HEK293 (cell line): ENCODE data around the gene TEAD1.

Source experiments
- KLF7 ChIP-seq: fragments of 450-650 bp; formaldehyde crosslinking; IDR thresholded peaks from 2 replicates; pipeline ENCODE4 v1.5.1; 2016; ENCODE audit warnings: missing biosample characterization, missing genetic modification characterization, borderline replicate concordance
- SP2 ChIP-seq: fragments of 450-650 bp; formaldehyde crosslinking; IDR thresholded peaks from 2 replicates; pipeline ENCODE4 v1.5.1; 2016; ENCODE audit warnings: missing biosample characterization, missing genetic modification characterization
- TCF7L2 ChIP-seq: IDR thresholded peaks from 2 replicates; pipeline ENCODE4 v1.6.1; 2011; ENCODE audit warnings: low read depth, mild to moderate bottlenecking, inconsistent platforms, low read length, moderate library complexity, borderline replicate concordance
- ZNF133 ChIP-seq: fragments of 450-650 bp; formaldehyde crosslinking; IDR thresholded peaks from 2 replicates; pipeline ENCODE4 v1.5.1; 2016; ENCODE audit warnings: missing biosample characterization, missing genetic modification characterization
- ZNF274 ChIP-seq, 2 experiments: fragments of 200-500 bp in 1 of 2; fragments of 450-650 bp in 1 of 2; sonication (Bioruptor generic) in 1 of 2; formaldehyde crosslinking in 1 of 2; IDR thresholded peaks; 2 replicates each; pipeline versions ENCODE4 v1.5.1 to v1.6.1; 2014 to 2016; ENCODE audit warnings: borderline replicate concordance in 1 of 2, inconsistent platforms in 1 of 2, low read length in 1 of 2, missing biosample characterization in 1 of 2, missing genetic modification characterization in 1 of 2
- TF ChIP-seq, protein P1 (sequence below): fragments of 450-650 bp; formaldehyde crosslinking; IDR thresholded peaks from 2 replicates; pipeline ENCODE4 v1.5.1; 2016; ENCODE audit warnings: missing biosample characterization, missing genetic modification characterization
- TF ChIP-seq, protein P2 (sequence below): fragments of 450-650 bp; formaldehyde crosslinking; IDR thresholded peaks from 2 replicates; pipeline ENCODE4 v1.5.1; 2016; ENCODE audit warnings: missing biosample characterization, missing genetic modification characterization
- TF ChIP-seq, protein P3 (sequence below): fragments of 450-650 bp; formaldehyde crosslinking; IDR thresholded peaks from 2 replicates; pipeline ENCODE4 v1.5.1; 2016; ENCODE audit warnings: missing biosample characterization, missing genetic modification characterization

DNA sequence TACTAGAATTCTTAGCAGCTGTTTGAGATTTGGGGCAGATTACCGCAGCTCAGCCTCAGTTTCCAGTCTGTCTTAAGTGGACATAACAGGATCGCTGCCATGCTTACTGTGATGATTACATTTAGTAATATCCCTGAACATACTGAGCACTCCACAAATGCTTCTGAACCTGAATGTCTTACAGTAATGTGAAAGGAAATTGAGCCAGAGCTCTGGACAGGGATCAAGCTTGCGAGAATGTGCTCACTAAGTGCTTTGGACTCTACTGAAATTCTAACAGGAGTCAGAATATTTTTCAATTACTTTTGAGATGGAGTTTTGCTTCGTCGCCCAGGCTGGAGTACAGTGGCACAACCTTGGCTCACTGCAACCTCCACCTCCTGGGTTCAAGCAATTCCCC lies 216.3 kb downstream of the TEAD1 start:
- TF ChIP-seq SP2 (tag by site-specific recombination) (no peak), ZNF274 (IDR thresholded peaks at IDR 0.05; ENCODE audit: low read length) (no peak), ZNF274 (tag by site-specific recombination; IDR thresholded peaks at IDR 0.05; ENCODE audit: borderline replicate concordance) (no peak), KLF7 (tag by site-specific recombination) (no peak), TCF7L2 (no peak), ZNF133 (tag by site-specific recombination) (no peak)
- TF ChIP-seq, protein P1, sequence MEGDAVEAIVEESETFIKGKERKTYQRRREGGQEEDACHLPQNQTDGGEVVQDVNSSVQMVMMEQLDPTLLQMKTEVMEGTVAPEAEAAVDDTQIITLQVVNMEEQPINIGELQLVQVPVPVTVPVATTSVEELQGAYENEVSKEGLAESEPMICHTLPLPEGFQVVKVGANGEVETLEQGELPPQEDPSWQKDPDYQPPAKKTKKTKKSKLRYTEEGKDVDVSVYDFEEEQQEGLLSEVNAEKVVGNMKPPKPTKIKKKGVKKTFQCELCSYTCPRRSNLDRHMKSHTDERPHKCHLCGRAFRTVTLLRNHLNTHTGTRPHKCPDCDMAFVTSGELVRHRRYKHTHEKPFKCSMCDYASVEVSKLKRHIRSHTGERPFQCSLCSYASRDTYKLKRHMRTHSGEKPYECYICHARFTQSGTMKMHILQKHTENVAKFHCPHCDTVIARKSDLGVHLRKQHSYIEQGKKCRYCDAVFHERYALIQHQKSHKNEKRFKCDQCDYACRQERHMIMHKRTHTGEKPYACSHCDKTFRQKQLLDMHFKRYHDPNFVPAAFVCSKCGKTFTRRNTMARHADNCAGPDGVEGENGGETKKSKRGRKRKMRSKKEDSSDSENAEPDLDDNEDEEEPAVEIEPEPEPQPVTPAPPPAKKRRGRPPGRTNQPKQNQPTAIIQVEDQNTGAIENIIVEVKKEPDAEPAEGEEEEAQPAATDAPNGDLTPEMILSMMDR: no peak
- TF ChIP-seq, protein P2, sequence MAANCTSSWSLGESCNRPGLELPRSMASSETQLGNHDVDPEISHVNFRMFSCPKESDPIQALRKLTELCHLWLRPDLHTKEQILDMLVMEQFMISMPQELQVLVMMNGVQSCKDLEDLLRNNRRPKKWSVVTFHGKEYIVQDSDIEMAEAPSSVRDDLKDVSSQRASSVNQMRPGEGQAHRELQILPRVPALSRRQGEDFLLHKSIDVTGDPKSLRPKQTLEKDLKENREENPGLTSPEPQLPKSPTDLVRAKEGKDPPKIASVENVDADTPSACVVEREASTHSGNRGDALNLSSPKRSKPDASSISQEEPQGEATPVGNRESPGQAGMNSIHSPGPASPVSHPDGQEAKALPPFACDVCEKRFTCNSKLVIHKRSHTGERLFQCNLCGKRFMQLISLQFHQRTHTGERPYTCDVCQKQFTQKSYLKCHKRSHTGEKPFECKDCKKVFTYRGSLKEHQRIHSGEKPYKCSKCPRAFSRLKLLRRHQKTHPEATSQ (tag by site-specific recombination): no peak
- TF ChIP-seq, protein P3, sequence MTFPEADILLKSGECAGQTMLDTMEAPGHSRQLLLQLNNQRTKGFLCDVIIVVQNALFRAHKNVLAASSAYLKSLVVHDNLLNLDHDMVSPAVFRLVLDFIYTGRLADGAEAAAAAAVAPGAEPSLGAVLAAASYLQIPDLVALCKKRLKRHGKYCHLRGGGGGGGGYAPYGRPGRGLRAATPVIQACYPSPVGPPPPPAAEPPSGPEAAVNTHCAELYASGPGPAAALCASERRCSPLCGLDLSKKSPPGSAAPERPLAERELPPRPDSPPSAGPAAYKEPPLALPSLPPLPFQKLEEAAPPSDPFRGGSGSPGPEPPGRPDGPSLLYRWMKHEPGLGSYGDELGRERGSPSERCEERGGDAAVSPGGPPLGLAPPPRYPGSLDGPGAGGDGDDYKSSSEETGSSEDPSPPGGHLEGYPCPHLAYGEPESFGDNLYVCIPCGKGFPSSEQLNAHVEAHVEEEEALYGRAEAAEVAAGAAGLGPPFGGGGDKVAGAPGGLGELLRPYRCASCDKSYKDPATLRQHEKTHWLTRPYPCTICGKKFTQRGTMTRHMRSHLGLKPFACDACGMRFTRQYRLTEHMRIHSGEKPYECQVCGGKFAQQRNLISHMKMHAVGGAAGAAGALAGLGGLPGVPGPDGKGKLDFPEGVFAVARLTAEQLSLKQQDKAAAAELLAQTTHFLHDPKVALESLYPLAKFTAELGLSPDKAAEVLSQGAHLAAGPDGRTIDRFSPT (tag by site-specific recombination): no peak
